ENCODE data around the gene DOCK2. TPM values are rescaled to one million over a fixed set of nuclear protein-coding genes. Genes with fewer than 3 reads are reported as not detected.

Gene DOCK2
- total and polyA plus RNA-seq, 2 donors, result 4.1 to 19.1 TPM

- H3K4me1 ChIP-seq (ENCODE audit: insufficient read depth), result no peaks in the 10 kb centered on the region
- H3K4me3 ChIP-seq (ENCODE audit: low read depth, low read length), result no peak overlapping the region
- no peak for DNase-seq (ENCODE audit: extremely low spot score)
- no peak overlapping the region for H3K27ac ChIP-seq (ENCODE audit: low read depth)
- no peaks in the 10 kb centered on the region for H3K36me3 ChIP-seq (ENCODE audit: insufficient read depth)
- WGBS, result 56% methylated on average over 2 of the region's 2 CpGs
Observed at GRCh38 chr5:170028124-170028523, 391.0 kb downstream of the DOCK2 start.

GRCh38 chr5:170034231-170034630 is 397.2 kb downstream of the DOCK2 start:
- WGBS, result 83% methylated on average over 10 of the region's 10 CpGs

GRCh38 chr5:170038241-170038640 is 401.2 kb downstream of the DOCK2 start:
- WGBS, result 94% methylated on average over 7 of the region's 7 CpGs
- Histone ChIP-seq H3K27ac (ENCODE audit: low read depth) (no peak overlapping the region), H3K4me1 (ENCODE audit: insufficient read depth) (no peaks in the 10 kb centered on the region), H3K4me3 (ENCODE audit: low read depth, low read length) (no peak overlapping the region), H3K36me3 (ENCODE audit: insufficient read depth) (no peaks in the 10 kb centered on the region)
- DNase-seq (ENCODE audit: extremely low spot score), result no peak

More at GRCh38 chr5:170034231-170034630, 397.2 kb downstream of the DOCK2 start:
- Histone ChIP-seq H3K4me1 (ENCODE audit: insufficient read depth) (no peaks in the 10 kb centered on the region), H3K36me3 (ENCODE audit: insufficient read depth) (no peaks in the 10 kb centered on the region), H3K27ac (ENCODE audit: low read depth) (no peak overlapping the region), H3K4me3 (ENCODE audit: low read depth, low read length) (no peak overlapping the region)
- no peak for DNase-seq (ENCODE audit: extremely low spot score)

- H3K36me3 ChIP-seq (ENCODE audit: insufficient read depth), result no peaks in the 10 kb centered on the region
- DNase-seq (ENCODE audit: extremely low spot score), result no peak
- WGBS, result 67% methylated on average over 3 of the region's 3 CpGs
- no peaks in the 10 kb centered on the region for H3K4me1 ChIP-seq (ENCODE audit: insufficient read depth)
- no peak overlapping the region for H3K27ac ChIP-seq (ENCODE audit: low read depth)
- no peak overlapping the region for H3K4me3 ChIP-seq (ENCODE audit: low read depth, low read length)
Observed at GRCh38 chr5:170039830-170040229, 402.8 kb downstream of the DOCK2 start.

- no peak overlapping the region for H3K4me3 ChIP-seq (ENCODE audit: low read depth, low read length)
- peak; percentile 45 for DNase-seq (ENCODE audit: extremely low spot score)
- no peaks in the 10 kb centered on the region for H3K36me3 ChIP-seq (ENCODE audit: insufficient read depth)
- no peak overlapping the region for H3K27ac ChIP-seq (ENCODE audit: low read depth)
- WGBS, result 52% methylated on average over 3 of the region's 3 CpGs
- H3K4me1 ChIP-seq (ENCODE audit: insufficient read depth), result no peaks in the 10 kb centered on the region
Observed at GRCh38 chr5:170046241-170046640, 409.2 kb downstream of the DOCK2 start.

GRCh38 chr5:170049713-170050112 is 412.6 kb downstream of the DOCK2 start:
- DNase-seq (ENCODE audit: extremely low spot score), result no peak
- H3K27ac ChIP-seq (ENCODE audit: low read depth), result no peak overlapping the region
- H3K4me1 ChIP-seq (ENCODE audit: insufficient read depth), result no peaks in the 10 kb centered on the region
- WGBS, result 77% methylated on average over 3 of the region's 3 CpGs
- no peak overlapping the region for H3K4me3 ChIP-seq (ENCODE audit: low read depth, low read length)
- H3K36me3 ChIP-seq (ENCODE audit: insufficient read depth), result no peaks in the 10 kb centered on the region

GRCh38 chr5:170053896-170054295 is 416.8 kb downstream of the DOCK2 start:
- Histone ChIP-seq H3K36me3 (ENCODE audit: insufficient read depth) (no peaks in the 10 kb centered on the region), H3K4me3 (ENCODE audit: low read depth, low read length) (no peak overlapping the region), H3K4me1 (ENCODE audit: insufficient read depth) (no peaks in the 10 kb centered on the region), H3K27ac (ENCODE audit: low read depth) (no peak overlapping the region)
- DNase-seq (ENCODE audit: extremely low spot score), result no peak
- WGBS, result 85% methylated on average over 1 of the region's 1 CpG

- Histone ChIP-seq H3K36me3 (ENCODE audit: insufficient read depth) (no peaks in the 10 kb centered on the region), H3K4me3 (ENCODE audit: low read depth, low read length) (no peak overlapping the region), H3K27ac (ENCODE audit: low read depth) (no peak overlapping the region), H3K4me1 (ENCODE audit: insufficient read depth) (no peaks in the 10 kb centered on the region)
- no peak for DNase-seq (ENCODE audit: extremely low spot score)
- 89% methylated on average over 2 of the region's 2 CpGs for WGBS
Observed at GRCh38 chr5:170055606-170056005, 418.5 kb downstream of the DOCK2 start.

- Histone ChIP-seq H3K27ac (ENCODE audit: low read depth) (no peak overlapping the region), H3K36me3 (ENCODE audit: insufficient read depth) (no peaks in the 10 kb centered on the region), H3K4me1 (ENCODE audit: insufficient read depth) (no peaks in the 10 kb centered on the region), H3K4me3 (ENCODE audit: low read depth, low read length) (no peak overlapping the region)
- no peak for DNase-seq (ENCODE audit: extremely low spot score)
- 78% methylated on average over 11 of the region's 11 CpGs for WGBS
Observed at GRCh38 chr5:170056561-170057267, 419.6 kb downstream of the DOCK2 start.

GRCh38 chr5:170057311-170057710 is 420.2 kb downstream of the DOCK2 start:
- DNase-seq (ENCODE audit: extremely low spot score), result no peak
- Histone ChIP-seq H3K36me3 (ENCODE audit: insufficient read depth) (no peaks in the 10 kb centered on the region), H3K4me1 (ENCODE audit: insufficient read depth) (no peaks in the 10 kb centered on the region), H3K4me3 (ENCODE audit: low read depth, low read length) (no peak overlapping the region), H3K27ac (ENCODE audit: low read depth) (no peak overlapping the region)
- WGBS, result 79% methylated on average over 11 of the region's 11 CpGs

GRCh38 chr5:170059221-170059620 is 422.1 kb downstream of the DOCK2 start:
- H3K36me3 ChIP-seq (ENCODE audit: insufficient read depth), result no peaks in the 10 kb centered on the region
- H3K4me3 ChIP-seq (ENCODE audit: low read depth, low read length), result no peak overlapping the region
- no peak for DNase-seq (ENCODE audit: extremely low spot score)
- H3K4me1 ChIP-seq (ENCODE audit: insufficient read depth), result no peaks in the 10 kb centered on the region
- 96% methylated on average over 1 of the region's 1 CpG for WGBS
- no peak overlapping the region for H3K27ac ChIP-seq (ENCODE audit: low read depth)

GRCh38 chr5:170067152-170067551 is 430.1 kb downstream of the DOCK2 start:
- no peak for DNase-seq (ENCODE audit: extremely low spot score)
- Histone ChIP-seq H3K36me3 (ENCODE audit: insufficient read depth) (no peaks in the 10 kb centered on the region), H3K4me1 (ENCODE audit: insufficient read depth) (no peaks in the 10 kb centered on the region), H3K27ac (ENCODE audit: low read depth) (no peak overlapping the region), H3K4me3 (ENCODE audit: low read depth, low read length) (no peak overlapping the region)

- no peak for DNase-seq (ENCODE audit: extremely low spot score)
Observed at GRCh38 chr5:170067574-170068170, 430.6 kb downstream of the DOCK2 start.

GRCh38 chr5:170069512-170069911 is 432.4 kb downstream of the DOCK2 start:
- no peak overlapping the region for H3K27ac ChIP-seq (ENCODE audit: low read depth)
- H3K36me3 ChIP-seq (ENCODE audit: insufficient read depth), result no peaks in the 10 kb centered on the region
- H3K4me1 ChIP-seq (ENCODE audit: insufficient read depth), result no peaks in the 10 kb centered on the region
- H3K4me3 ChIP-seq (ENCODE audit: low read depth, low read length), result no peak overlapping the region
- WGBS, result 84% methylated on average over 5 of the region's 5 CpGs
- DNase-seq (ENCODE audit: extremely low spot score), result no peak

More at GRCh38 chr5:170067574-170068170, 430.6 kb downstream of the DOCK2 start:
- H3K4me1 ChIP-seq (ENCODE audit: insufficient read depth), result no peaks in the 10 kb centered on the region
- no peak overlapping the region for H3K27ac ChIP-seq (ENCODE audit: low read depth)
- no peaks in the 10 kb centered on the region for H3K36me3 ChIP-seq (ENCODE audit: insufficient read depth)
- WGBS, result 74% methylated on average over 4 of the region's 4 CpGs
- no peak overlapping the region for H3K4me3 ChIP-seq (ENCODE audit: low read depth, low read length)

All from urinary bladder (tissue), 4 donors.